SK-N-SH treated with all-trans-retinoic acid at 6 μM for 48 hours (cell line): ENCODE data around the gene NDUFB10.

Experiments
- ATAC-seq: fragments of 200-7000 bp; cut with Tn5 transposase; 3 replicates; pipeline ENCODE4 v1.9.1; 2020; ENCODE audit warnings: mild to moderate bottlenecking, moderate library complexity
- ARNTL ChIP-seq: fragments of 450-650 bp; formaldehyde crosslinking; IDR thresholded peaks from 2 replicates; pipeline ENCODE4 v1.5.0; 2020; ENCODE audit warnings: low read depth, mild to moderate bottlenecking, moderate library complexity, borderline replicate concordance
- BACH2 ChIP-seq: fragments of 250-450 bp; sonication (Bioruptor Pico); IDR thresholded peaks from 2 replicates; pipeline ENCODE4 v1.9.0; 2021; ENCODE audit warnings: mild to moderate bottlenecking, borderline replicate concordance
- ESRRG ChIP-seq: fragments of 250-450 bp; sonication (Bioruptor Pico); IDR thresholded peaks from 2 replicates; pipeline ENCODE4 v1.6.1; 2021; ENCODE audit warnings: mild to moderate bottlenecking
- GLIS3 ChIP-seq: fragments of 250-450 bp; sonication (Bioruptor Pico); IDR thresholded peaks from 2 replicates; pipeline ENCODE4 v1.5.0; 2020; ENCODE audit warnings: mild to moderate bottlenecking, moderate library complexity
- ISL1 ChIP-seq: fragments of 250-450 bp; sonication (Bioruptor Pico); IDR thresholded peaks from 2 replicates; pipeline ENCODE4 v2.1.2; 2022; ENCODE audit warnings: mild to moderate bottlenecking, moderate library complexity
- OSR1 ChIP-seq: fragments of 250-450 bp; sonication (Bioruptor Pico); IDR thresholded peaks from 2 replicates; pipeline ENCODE4 v1.8.0; 2022; ENCODE audit warnings: moderate library complexity, mild to moderate bottlenecking, inconsistent platforms
- PATZ1 ChIP-seq: fragments of 250-450 bp; sonication (Bioruptor Pico); IDR thresholded peaks from 2 replicates; pipeline ENCODE4 v1.8.0; 2020; ENCODE audit warnings: mild to moderate bottlenecking, moderate library complexity, borderline replicate concordance
- PPARA ChIP-seq: fragments of 250-450 bp; sonication (Bioruptor Pico); IDR thresholded peaks from 2 replicates; pipeline ENCODE4 v1.5.0; 2020; ENCODE audit warnings: mild to moderate bottlenecking, borderline replicate concordance
- RARB ChIP-seq: fragments of 250-450 bp; sonication (Bioruptor Pico); IDR thresholded peaks from 2 replicates; pipeline ENCODE4 v1.8.0; 2021; ENCODE audit warnings: mild to moderate bottlenecking, moderate library complexity
- SNAI2 ChIP-seq: fragments of 250-450 bp; sonication (Bioruptor Pico); IDR thresholded peaks from 2 replicates; pipeline ENCODE4 v1.5.0; 2020; ENCODE audit warnings: mild to moderate bottlenecking, moderate library complexity
- TCF4 ChIP-seq: fragments of 250-450 bp; sonication (Bioruptor Pico); IDR thresholded peaks from 2 replicates; pipeline ENCODE4 v1.8.0; 2021; ENCODE audit warnings: mild to moderate bottlenecking, moderate library complexity, borderline replicate concordance
- TOX ChIP-seq: fragments of 250-450 bp; sonication (Bioruptor Pico); IDR thresholded peaks from 2 replicates; pipeline ENCODE4 v1.8.0; 2021; ENCODE audit warnings: mild to moderate bottlenecking, moderate library complexity, borderline replicate concordance
- TSHZ2 ChIP-seq: fragments of 250-450 bp; sonication (Bioruptor Pico); IDR thresholded peaks from 2 replicates; pipeline ENCODE4 v1.5.0; 2020; ENCODE audit warnings: mild to moderate bottlenecking, moderate library complexity
- ZC3H10 ChIP-seq: fragments of 250-450 bp; sonication (Bioruptor Pico); IDR thresholded peaks from 2 replicates; pipeline ENCODE4 v1.5.1; 2021; ENCODE audit warnings: mild to moderate bottlenecking, moderate library complexity
- ZFP3 ChIP-seq: fragments of 250-450 bp; sonication (Bioruptor Pico); IDR thresholded peaks from 2 replicates; pipeline ENCODE4 v1.5.0; 2020; ENCODE audit warnings: mild to moderate bottlenecking, moderate library complexity
- ZNF565 ChIP-seq: fragments of 450-650 bp; formaldehyde crosslinking; conservative IDR thresholded peaks from 2 replicates; pipeline ENCODE4 v1.5.0; 2020; ENCODE audit warnings: low read depth, mild to moderate bottlenecking, moderate library complexity
- ZNF70 ChIP-seq: fragments of 450-650 bp; formaldehyde crosslinking; IDR thresholded peaks from 2 replicates; pipeline ENCODE4 v1.5.0; 2020; ENCODE audit warnings: mild to moderate bottlenecking, moderate library complexity
- ZNF8 ChIP-seq: fragments of 450-650 bp; formaldehyde crosslinking; IDR thresholded peaks from 2 replicates; pipeline ENCODE4 v1.5.0; 2020; ENCODE audit warnings: mild to moderate bottlenecking, moderate library complexity
- TF ChIP-seq, protein P1 (sequence below): fragments of 250-450 bp; sonication (Bioruptor Pico); IDR thresholded peaks from 2 replicates; pipeline ENCODE4 v1.5.1; 2021; ENCODE audit warnings: mild to moderate bottlenecking, moderate library complexity

Gene NDUFB10

GRCh38 chr16:1913327-1914083, 45.8 kb upstream of the NDUFB10 start:
- TF ChIP-seq ARNTL (no peak), GLIS3 (no peak), RARB (no peak), OSR1 (CRISPR knock-in tag) (no peak), TCF4 (CRISPR knock-in tag) (no peak), ZNF565 (CRISPR knock-in tag) (no peak), ZNF8 (CRISPR knock-in tag) (no peak)
- no peak for ATAC-seq

DNA sequence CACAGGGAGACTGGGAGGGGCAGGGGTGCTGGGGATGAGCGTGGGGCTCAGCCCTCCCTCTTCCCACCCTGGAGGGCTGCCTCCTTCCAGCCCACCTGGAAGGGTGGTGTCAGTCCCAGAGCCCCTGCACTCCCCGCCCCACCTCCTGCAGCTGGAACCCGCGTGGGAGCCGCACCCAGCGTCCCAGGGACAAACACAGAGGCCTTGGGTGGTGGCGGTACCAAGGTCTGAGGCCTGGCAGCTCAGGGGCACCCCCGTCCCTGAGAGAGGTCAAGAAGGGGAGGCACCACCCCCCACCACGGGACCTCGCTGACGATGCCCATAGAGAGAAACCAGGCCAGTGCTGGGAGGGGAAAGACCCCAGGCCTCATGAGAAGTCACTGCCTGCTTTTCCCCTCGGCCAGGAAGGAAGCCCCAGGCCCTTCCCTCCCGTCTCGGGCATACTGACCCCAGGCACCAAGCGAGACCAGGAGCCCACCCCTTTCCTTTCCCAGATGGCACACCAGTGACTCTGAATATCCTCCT, 45.2 kb upstream of the NDUFB10 start:
- no peak for TF ChIP-seq GLIS3
- no peak for TF ChIP-seq ARNTL
- no peak for TF ChIP-seq ZNF70 (CRISPR knock-in tag)
- TF ChIP-seq, protein P1, sequence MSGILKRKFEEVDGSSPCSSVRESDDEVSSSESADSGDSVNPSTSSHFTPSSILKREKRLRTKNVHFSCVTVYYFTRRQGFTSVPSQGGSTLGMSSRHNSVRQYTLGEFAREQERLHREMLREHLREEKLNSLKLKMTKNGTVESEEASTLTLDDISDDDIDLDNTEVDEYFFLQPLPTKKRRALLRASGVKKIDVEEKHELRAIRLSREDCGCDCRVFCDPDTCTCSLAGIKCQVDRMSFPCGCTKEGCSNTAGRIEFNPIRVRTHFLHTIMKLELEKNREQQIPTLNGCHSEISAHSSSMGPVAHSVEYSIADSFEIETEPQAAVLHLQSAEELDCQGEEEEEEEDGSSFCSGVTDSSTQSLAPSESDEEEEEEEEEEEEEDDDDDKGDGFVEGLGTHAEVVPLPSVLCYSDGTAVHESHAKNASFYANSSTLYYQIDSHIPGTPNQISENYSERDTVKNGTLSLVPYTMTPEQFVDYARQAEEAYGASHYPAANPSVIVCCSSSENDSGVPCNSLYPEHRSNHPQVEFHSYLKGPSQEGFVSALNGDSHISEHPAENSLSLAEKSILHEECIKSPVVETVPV, result no peak
- no peak for TF ChIP-seq BACH2
- TF ChIP-seq SNAI2 (CRISPR knock-in tag), result no peak
- no peak for TF ChIP-seq TSHZ2 (CRISPR knock-in tag)
- TF ChIP-seq ZC3H10 (CRISPR knock-in tag), result no peak
- TF ChIP-seq OSR1 (CRISPR knock-in tag), result no peak
- TF ChIP-seq ESRRG (CRISPR knock-in tag), result no peak
- TF ChIP-seq TCF4 (CRISPR knock-in tag), result no peak
- TF ChIP-seq RARB, result no peak
- TF ChIP-seq ISL1 (CRISPR knock-in tag), result no peak
- TF ChIP-seq PPARA, result no peak
- no peak for ATAC-seq

DNA sequence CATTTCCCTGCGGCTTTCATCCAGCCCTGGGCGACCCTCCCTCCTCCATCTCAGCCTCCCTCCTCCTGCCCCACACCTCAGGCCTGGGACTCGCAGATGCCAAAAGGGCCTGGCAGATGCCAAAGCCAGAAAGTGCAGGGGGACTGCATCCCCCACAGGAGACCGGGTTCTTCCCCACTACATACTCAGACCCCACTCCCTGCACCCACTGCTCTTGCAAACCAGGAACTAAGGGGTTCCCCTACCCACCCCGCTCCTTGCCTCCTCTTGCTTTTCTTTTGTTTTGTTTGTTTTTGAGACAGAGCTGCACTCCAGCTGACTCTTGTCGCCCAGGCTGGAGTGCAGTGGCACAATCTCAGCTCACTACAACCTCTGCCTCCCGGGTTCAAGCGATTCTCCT, 44.4 kb upstream of the NDUFB10 start:
- TF ChIP-seq SNAI2 (CRISPR knock-in tag) (no peak), BACH2 (no peak), TSHZ2 (CRISPR knock-in tag) (no peak), ZFP3 (no peak), PATZ1 (CRISPR knock-in tag) (no peak), TOX (CRISPR knock-in tag) (no peak), ZNF565 (CRISPR knock-in tag) (no peak), ISL1 (CRISPR knock-in tag) (no peak)
- no peak for ATAC-seq
